H1 (cell line): ENCODE measurements around the gene ZWILCH. TPM values are rescaled to one million over a fixed set of nuclear protein-coding genes. Genes with fewer than 3 reads are reported as not detected.

Experiments used
- CTCF ChIA-PET: fragments of 300-600 bp; sonication (Branson Sonifier 250); formaldehyde crosslinking; loops from one replicate; lab custom pipeline; 2021; ENCODE audit not compliant: partially characterized antibody; lab: Charles Lee
- POLR2A ChIA-PET: fragments of 300-600 bp; sonication (Branson Sonifier 250); formaldehyde crosslinking; loops from one replicate; lab custom pipeline; 2021; ENCODE audit warnings: inconsistent platforms; ENCODE audit not compliant: partially characterized antibody; lab: Charles Lee
- DNase-seq, 2 experiments: peaks; one replicate each; pipeline versions ENCODE4 v3.0.0 to v3.0.0-alpha.2; 2010 to 2022; ENCODE audit warnings: low spot score in 2 of 2, low read depth in 1 of 2, mixed read lengths in 1 of 2
- FAIRE-seq: peaks from 2 replicates; lab custom pipeline; 2011; peaks lifted over from hg19 to GRCh38; lab: Jason Lieb, UNC
- H2AFZ ChIP-seq: 2 replicates; pipeline ENCODE4 v1.8.1; 2012; ENCODE audit warnings: low read length, inconsistent platforms
- H2AK5ac ChIP-seq: 2 replicates; pipeline ENCODE4 v1.6.1; 2013; ENCODE audit warnings: low read depth, low read length
- H2BK120ac ChIP-seq: replicated peaks from 2 replicates; pipeline ENCODE3; 2013; ENCODE audit warnings: low read depth, low read length, inconsistent platforms
- H2BK12ac ChIP-seq: 2 replicates; pipeline ENCODE4 v1.6.1; 2013; ENCODE audit warnings: low read depth, low read length
- H2BK15ac ChIP-seq: 2 replicates; pipeline ENCODE4 v1.6.1; 2013; ENCODE audit warnings: low read length
- H2BK20ac ChIP-seq: 2 replicates; pipeline ENCODE4 v1.6.1; 2013; ENCODE audit warnings: low read length
- H2BK5ac ChIP-seq: 2 replicates; pipeline ENCODE4 v1.6.1; 2013; ENCODE audit warnings: low read depth, low read length
- H3K14ac ChIP-seq: 2 replicates; pipeline ENCODE4 v1.6.1; 2013; ENCODE audit warnings: inconsistent platforms; ENCODE audit not compliant: insufficient read length
- H3K18ac ChIP-seq: 2 replicates; pipeline ENCODE4 v1.6.1; 2013; ENCODE audit warnings: low read length; ENCODE audit errors: extremely low read depth
- H3K23ac ChIP-seq: 2 replicates; pipeline ENCODE4 v1.6.1; 2013; ENCODE audit warnings: inconsistent platforms; ENCODE audit not compliant: insufficient read length
- H3K23me2 ChIP-seq: 2 replicates; pipeline ENCODE4 v1.6.1; 2013; ENCODE audit warnings: low read depth, low read length
- H3K27ac ChIP-seq: 2 replicates; pipeline ENCODE4 v1.6.1; 2011; ENCODE audit warnings: low read depth, low read length, inconsistent platforms
- H3K27me3 ChIP-seq, 4 experiments: replicated peaks in 1 of 4; 1 replicate in 1 of 4; 2 replicates in 3 of 4; pipeline versions ENCODE4 v1.6.1 to v1.8.1; 2011 to 2013; ENCODE audit warnings: low read length in 3 of 4, mild to moderate bottlenecking in 3 of 4, inconsistent platforms in 2 of 4, mixed read lengths in 2 of 4, moderate library complexity in 1 of 4; ENCODE audit not compliant: control insufficient read depth in 3 of 4, insufficient read depth in 3 of 4; ENCODE audit errors: extremely low read depth in 1 of 4
- H3K36me3 ChIP-seq, 4 experiments: 2 replicates each; pipeline versions ENCODE4 v1.6.1 to v1.8.1; 2011 to 2013; ENCODE audit warnings: mild to moderate bottlenecking in 4 of 4, low read length in 3 of 4, moderate library complexity in 2 of 4, control low read depth in 1 of 4, inconsistent platforms in 1 of 4; ENCODE audit not compliant: insufficient read depth in 4 of 4, control insufficient read depth in 2 of 4
- H3K4ac ChIP-seq: replicated peaks from 2 replicates; pipeline ENCODE3; 2013; ENCODE audit warnings: low read length, low read depth, mixed read lengths, inconsistent platforms; ENCODE audit not compliant: insufficient read length
- H3K4me1 ChIP-seq, 4 experiments: replicated peaks in 1 of 4; 1 replicate in 1 of 4; 2 replicates in 3 of 4; pipeline versions ENCODE4 v1.6.1 to v1.8.1; 2011 to 2013; ENCODE audit warnings: low read length in 3 of 4, inconsistent platforms in 2 of 4, mixed read lengths in 1 of 4; ENCODE audit not compliant: insufficient read depth in 4 of 4, control insufficient read depth in 3 of 4
- H3K4me2 ChIP-seq, 2 experiments: 2 replicates each; pipeline versions ENCODE4 v1.6.1 to v1.8.1; 2011 to 2013; ENCODE audit warnings: low read depth in 2 of 2, low read length in 2 of 2, control low read depth in 1 of 2, inconsistent platforms in 1 of 2, mild to moderate bottlenecking in 1 of 2; ENCODE audit not compliant: insufficient read depth in 1 of 2
- H3K4me3 ChIP-seq, 4 experiments: fragments of 200-600, 300-600 bp in 1 of 4; sonication (generic), shearing (Covaris generic), sonication (Bioruptor Twin) in 1 of 4; 2 replicates each; pipeline versions ENCODE4 v1.5.1 to v1.8.1; 2011 to 2016; ENCODE audit warnings: low read length in 4 of 4, low read depth in 3 of 4, control low read depth in 2 of 4, inconsistent platforms in 2 of 4, mild to moderate bottlenecking in 2 of 4, mixed read lengths in 1 of 4, moderate library complexity in 1 of 4; ENCODE audit not compliant: insufficient read depth in 2 of 4; ENCODE audit errors: extremely low read depth in 1 of 4
- H3K56ac ChIP-seq: replicated peaks from 2 replicates; pipeline ENCODE3; 2013; ENCODE audit warnings: low read depth, mild to moderate bottlenecking, mixed read lengths, low read length, inconsistent platforms; ENCODE audit not compliant: insufficient read length
- H3K79me1 ChIP-seq: 2 replicates; pipeline ENCODE4 v1.6.1; 2013; ENCODE audit warnings: low read depth, low read length, control low read depth
- H3K79me2 ChIP-seq, 2 experiments: 2 replicates each; pipeline versions ENCODE4 v1.6.1 to v1.8.1; 2012 to 2013; ENCODE audit warnings: low read length in 2 of 2, mild to moderate bottlenecking in 2 of 2, inconsistent platforms in 1 of 2; ENCODE audit not compliant: insufficient read depth in 2 of 2, control insufficient read depth in 1 of 2
- H3K9ac ChIP-seq, 4 experiments: replicated peaks in 1 of 4; 1 replicate in 1 of 4; 2 replicates in 3 of 4; pipeline versions ENCODE4 v1.6.1 to v1.8.1; 2011 to 2013; ENCODE audit warnings: low read depth in 3 of 4, low read length in 3 of 4, control low read depth in 2 of 4, mild to moderate bottlenecking in 2 of 4, moderate library complexity in 2 of 4, inconsistent platforms in 1 of 4; ENCODE audit errors: extremely low read depth in 1 of 4
- H3K9me3 ChIP-seq, 2 experiments: 2 replicates each; pipeline versions ENCODE4 v1.6.1 to v1.8.1; 2012 to 2013; ENCODE audit warnings: mild to moderate bottlenecking in 2 of 2, moderate library complexity in 2 of 2, control low read depth in 1 of 2, inconsistent platforms in 1 of 2, low read depth in 1 of 2, low read length in 1 of 2, mixed read lengths in 1 of 2; ENCODE audit not compliant: insufficient read depth in 2 of 2
- H4K20me1 ChIP-seq, 2 experiments: replicated peaks in 1 of 2; 2 replicates each; pipeline versions ENCODE3 to v1.8.1; 2011 to 2013; ENCODE audit warnings: inconsistent platforms in 2 of 2, low read length in 2 of 2, mild to moderate bottlenecking in 1 of 2; ENCODE audit not compliant: insufficient read depth in 2 of 2, control insufficient read depth in 1 of 2
- H4K5ac ChIP-seq: 2 replicates; pipeline ENCODE4 v1.6.1; 2013; ENCODE audit warnings: low read length, low read depth, mixed read lengths, inconsistent platforms; ENCODE audit not compliant: insufficient read length
- H4K8ac ChIP-seq: 2 replicates; pipeline ENCODE4 v1.8.0; 2013; ENCODE audit warnings: mild to moderate bottlenecking, moderate library complexity, low read length, inconsistent platforms; ENCODE audit not compliant: insufficient read depth; ENCODE audit errors: extremely low read depth
- H4K91ac ChIP-seq: replicated peaks from 2 replicates; pipeline ENCODE3; 2013; ENCODE audit warnings: low read length, mixed read lengths, inconsistent platforms; ENCODE audit not compliant: insufficient read length
- BCL11A ChIP-seq, 2 experiments: IDR thresholded peaks; one replicate each; pipeline ENCODE4 v1.6.1; 2011; ENCODE audit warnings: low read depth in 2 of 2, low read length in 2 of 2, mild to moderate bottlenecking in 2 of 2
- BRCA1 ChIP-seq: IDR thresholded peaks from 2 replicates; pipeline ENCODE4 v1.6.1; 2012; ENCODE audit warnings: low read depth, low read length, improper control_type of control experiment
- EGR1 ChIP-seq: IDR thresholded peaks from 2 replicates; pipeline ENCODE4 v1.6.1; 2011; ENCODE audit warnings: low read depth, low read length, borderline replicate concordance
- JUN ChIP-seq: IDR thresholded peaks from 2 replicates; pipeline ENCODE4 v1.6.1; 2011; ENCODE audit warnings: low read depth, mild to moderate bottlenecking, improper control_type of control experiment, low read length
- JUND ChIP-seq: IDR thresholded peaks from 2 replicates; pipeline ENCODE4 v1.6.1; 2011; ENCODE audit warnings: mild to moderate bottlenecking, improper control_type of control experiment, low read length
- POLR2A ChIP-seq, 2 experiments: IDR thresholded peaks; 1 replicate in 1 of 2; 2 replicates in 1 of 2; pipeline ENCODE4 v1.6.1; 2011; ENCODE audit warnings: low read depth in 2 of 2, low read length in 2 of 2, mild to moderate bottlenecking in 2 of 2; ENCODE audit errors: control extremely low read depth in 1 of 2
- SIRT6 ChIP-seq: IDR thresholded peaks from one replicate; pipeline ENCODE4 v1.7.1; 2012; ENCODE audit warnings: low read length, inconsistent platforms
- SP4 ChIP-seq: IDR thresholded peaks from 2 replicates; pipeline ENCODE4 v1.6.1; 2012; ENCODE audit warnings: low read length, inconsistent platforms
- SRF ChIP-seq: IDR thresholded peaks from 2 replicates; pipeline ENCODE4 v1.6.1; 2011; ENCODE audit warnings: mild to moderate bottlenecking, low read depth, low read length, moderate library complexity
- TBP ChIP-seq: IDR thresholded peaks from 2 replicates; pipeline ENCODE4 v1.6.1; 2011; ENCODE audit warnings: low read depth, low read length, improper control_type of control experiment
- WGBS, 2 experiments: shearing (Covaris generic) in 1 of 2; methylation state at CpG; one replicate each; pipeline versions ENCODE4 v1.1.6 to v1.1.7; 2013 to 2015; ENCODE audit warnings: low lambda C conversion rate in 2 of 2, mixed read lengths in 2 of 2, inconsistent platforms in 1 of 2, low coverage in 1 of 2, missing lambda C conversion rate in 1 of 2; ENCODE audit not compliant: insufficient replicate concordance in 2 of 2, insufficient coverage in 1 of 2, insufficient read length in 1 of 2; ENCODE audit errors: extremely low coverage in 1 of 2, missing lambda C conversion rate in 1 of 2; 5-methylcytosine and 5-hydroxymethylcytosine counted together
- polyA plus RNA-seq, 7 experiments: library from polyadenylated mRNA; depleted of rRNA in 3 of 7; stranded (reverse) in 5 of 7; unstranded in 2 of 7; fragments of >200 nt in 5 of 7; fragments of 200-250 nt in 2 of 7; gene quantifications; 1 replicate in 5 of 7; 2 replicates in 1 of 7; 4 replicates in 1 of 7; pipeline versions ENCODE4 v1.2.1 to v1.2.3, GENCODE V29; 2011 to 2013; ENCODE audit warnings: missing spikeins in 2 of 7, mixed read lengths in 2 of 7
- total RNA-seq: library from RNA; stranded (reverse); fragmentation: NEBNext Ultra II Directional; extraction: Animal tissue kit (Norgen Biotek cat#: 25700); gene quantifications from 2 replicates; pipeline ENCODE4 v1.2.1, GENCODE V29; 2021
- TF ChIP-seq, protein P1 (sequence below), 3 experiments: IDR thresholded peaks; 1 replicate in 2 of 3; 2 replicates in 1 of 3; pipeline versions ENCODE4 v1.5.1 to v1.6.1; 2011; ENCODE audit warnings: low read length in 3 of 3, mild to moderate bottlenecking in 3 of 3, inconsistent platforms in 2 of 3, low read depth in 1 of 3, moderate library complexity in 1 of 3; ENCODE audit not compliant: insufficient read depth in 1 of 3; ENCODE audit errors: control extremely low read depth in 1 of 3
- TF ChIP-seq, protein P2 (sequence below): IDR thresholded peaks from 2 replicates; pipeline ENCODE4 v1.6.1; 2011; ENCODE audit warnings: low read depth, mild to moderate bottlenecking, low read length; ENCODE audit not compliant: insufficient read depth

The ZWILCH gene
- total and polyA plus RNA-seq, 2 of the 8 experiments (the other 6 are each of a cell fraction or from before 2014, with no cell fraction given): 18.1 to 61.5 TPM

DNA sequence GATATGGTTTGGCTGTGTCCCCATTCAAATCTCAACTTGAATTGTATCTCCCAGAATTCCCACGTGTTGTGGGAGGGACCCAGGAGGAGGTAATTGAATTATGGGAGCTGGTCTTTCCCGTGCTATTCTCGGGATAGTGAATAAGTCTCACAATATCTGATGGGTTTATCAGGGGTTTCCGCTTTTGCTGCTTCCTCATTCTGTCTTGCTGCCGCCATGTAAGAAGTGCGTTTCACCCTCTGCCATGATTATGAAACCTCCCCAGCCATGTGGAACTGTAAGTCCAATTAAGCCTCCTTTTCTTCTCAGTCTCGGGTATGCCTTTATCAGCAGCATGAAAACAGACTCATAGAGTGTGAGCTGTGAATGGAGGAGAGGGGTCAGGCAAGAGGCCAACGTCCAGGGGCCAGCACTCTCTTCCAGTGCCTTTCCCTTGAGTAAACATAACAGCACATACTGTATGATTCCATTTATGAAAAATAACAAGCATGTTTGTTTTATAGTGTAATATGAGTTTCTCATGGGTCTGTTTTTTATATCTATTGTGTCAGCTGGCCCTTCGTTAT is 76.9 kb downstream of the ZWILCH start:
- Histone ChIP-seq H3K18ac (no peak overlapping the region), H3K14ac (no peak overlapping the region), H4K5ac (no peak overlapping the region), H2AK5ac (no peak overlapping the region), H3K79me1 (no peaks in the 10 kb centered on the region), H3K4me2 (no peak overlapping the region), H2BK12ac (no peak overlapping the region), H3K4me1 (peaks cover 0 to 7% (median 0%) of the 10 kb centered on the region in 4 experiments; a peak in 3 of 7 replicates), H2BK120ac (no peak overlapping the region), H2BK20ac (no peak overlapping the region), H4K20me1 (no peaks in the 10 kb centered on the region), H3K27ac (no peak overlapping the region), H3K27me3 (peaks cover 0 to 2% (median 0%) of the 10 kb centered on the region in 4 experiments; a peak in 1 of 7 replicates), H3K56ac (no peak overlapping the region), H2BK5ac (no peak overlapping the region), H3K23ac (no peak overlapping the region), H3K79me2 (no peaks in the 10 kb centered on the region), H2BK15ac (no peak overlapping the region), H3K23me2 (no peaks in the 10 kb centered on the region; the same call in 1 of the 2 replicates), H3K4ac (no peak overlapping the region), H3K9ac (no peak overlapping the region), H4K8ac (no peak overlapping the region), H3K4me3 (no peak overlapping the region), H3K36me3 (no peaks in the 10 kb centered on the region), H3K9me3 (no peaks in the 10 kb centered on the region), H2AFZ (no peak overlapping the region), H4K91ac (no peak overlapping the region)
- CTCF ChIA-PET: interaction anchor here (1.0 to 2.0 kb wide), 2 partner anchors 16 to 24 kb away, joined by 3 to 17 read pairs; partner anchors contain the start of gene LCTL
- no peak for FAIRE-seq
- no peak for DNase-seq
- 91% methylated on average over 9 of the region's 9 CpGs; no CpG with 5 or more reads in 1 of the 2 experiments for WGBS, 2 experiments
- POLR2A ChIA-PET: no interaction called here
- TF ChIP-seq, protein P1, sequence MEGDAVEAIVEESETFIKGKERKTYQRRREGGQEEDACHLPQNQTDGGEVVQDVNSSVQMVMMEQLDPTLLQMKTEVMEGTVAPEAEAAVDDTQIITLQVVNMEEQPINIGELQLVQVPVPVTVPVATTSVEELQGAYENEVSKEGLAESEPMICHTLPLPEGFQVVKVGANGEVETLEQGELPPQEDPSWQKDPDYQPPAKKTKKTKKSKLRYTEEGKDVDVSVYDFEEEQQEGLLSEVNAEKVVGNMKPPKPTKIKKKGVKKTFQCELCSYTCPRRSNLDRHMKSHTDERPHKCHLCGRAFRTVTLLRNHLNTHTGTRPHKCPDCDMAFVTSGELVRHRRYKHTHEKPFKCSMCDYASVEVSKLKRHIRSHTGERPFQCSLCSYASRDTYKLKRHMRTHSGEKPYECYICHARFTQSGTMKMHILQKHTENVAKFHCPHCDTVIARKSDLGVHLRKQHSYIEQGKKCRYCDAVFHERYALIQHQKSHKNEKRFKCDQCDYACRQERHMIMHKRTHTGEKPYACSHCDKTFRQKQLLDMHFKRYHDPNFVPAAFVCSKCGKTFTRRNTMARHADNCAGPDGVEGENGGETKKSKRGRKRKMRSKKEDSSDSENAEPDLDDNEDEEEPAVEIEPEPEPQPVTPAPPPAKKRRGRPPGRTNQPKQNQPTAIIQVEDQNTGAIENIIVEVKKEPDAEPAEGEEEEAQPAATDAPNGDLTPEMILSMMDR (IDR thresholded peaks at IDR 0.05; ENCODE audit: control extremely low read depth in 1 of 3, insufficient read depth in 1 of 3, low read depth in 1 of 3, low read length in 3 of 3): no peak
- TF ChIP-seq, protein P2, sequence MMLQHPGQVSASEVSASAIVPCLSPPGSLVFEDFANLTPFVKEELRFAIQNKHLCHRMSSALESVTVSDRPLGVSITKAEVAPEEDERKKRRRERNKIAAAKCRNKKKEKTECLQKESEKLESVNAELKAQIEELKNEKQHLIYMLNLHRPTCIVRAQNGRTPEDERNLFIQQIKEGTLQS: no peak
- no peak for TF ChIP-seq BRCA1
- no peak for TF ChIP-seq SRF
- TF ChIP-seq JUND: no peak
- TF ChIP-seq TBP: no peak
- no peak for TF ChIP-seq BCL11A (IDR thresholded peaks at IDR 0.05; ENCODE audit: low read depth in 2 of 2, low read length in 2 of 2)
- TF ChIP-seq SIRT6: no peak
- no peak for TF ChIP-seq POLR2A (IDR thresholded peaks at IDR 0.05; ENCODE audit: control extremely low read depth in 1 of 2, low read depth in 2 of 2, low read length in 2 of 2)
- no peak for TF ChIP-seq JUN
- no peak for TF ChIP-seq SP4
- no peak for TF ChIP-seq EGR1
